Measurements from ENCODE around the gene WDR64. TPM values are rescaled to one million over a fixed set of nuclear protein-coding genes. Genes with fewer than 3 reads are reported as not detected.
A peak's percentile ranks its signal among the peaks of the same experiment; 100 is the strongest.

The WDR64 gene
- total and polyA plus RNA-seq, 2 of the 13 experiments (the other 11 are each of a cell fraction or from before 2014, with no cell fraction given), result not detected

DNA sequence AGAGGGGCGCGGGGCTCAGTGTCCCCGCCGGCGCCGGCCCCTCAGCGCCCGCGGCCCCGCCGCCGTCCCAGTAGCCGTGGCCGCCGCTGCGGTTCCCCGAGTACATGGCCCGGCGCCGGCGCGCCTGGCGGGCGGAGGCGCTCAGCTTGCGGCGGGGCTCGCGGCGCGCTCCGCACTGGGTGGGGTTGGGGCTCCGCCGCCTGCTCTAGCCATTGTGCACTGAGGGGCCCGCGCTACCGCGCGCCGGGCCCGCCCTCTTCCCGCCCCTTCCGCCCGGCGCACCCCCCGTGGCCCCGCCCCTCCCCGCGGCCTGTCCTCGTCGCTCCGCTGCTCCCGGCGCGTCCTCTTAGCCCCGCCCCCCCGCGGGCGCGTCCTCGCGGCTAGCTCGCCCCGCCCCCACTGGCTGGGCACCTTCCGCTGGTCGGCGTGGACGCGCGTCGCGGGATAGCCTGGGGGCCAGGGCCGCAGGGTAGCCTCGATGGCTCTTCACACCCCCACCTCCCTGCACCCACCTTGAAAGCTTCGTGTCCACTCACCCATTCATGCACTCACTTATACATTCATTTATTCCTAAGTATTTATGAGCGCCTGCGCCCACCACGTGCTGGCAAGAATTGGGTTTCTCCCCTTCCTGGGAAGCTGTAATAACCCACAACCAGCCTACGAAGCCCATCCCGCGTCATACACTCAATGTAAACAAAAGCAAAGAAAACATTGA, 11.8 kb upstream of the WDR64 start, which contains the start of the genes CHML and OPN3 (continued):
- TF ChIP-seq JARID2 (CRISPR knock-in tag; IDR thresholded peaks at IDR 0.05; ENCODE audit: insufficient replicate concordance), result no peak
- no peak for TF ChIP-seq MAFK (conservative IDR thresholded peaks at IDR 0.05 in 1 of 2, IDR thresholded peaks at IDR 0.05 in 1 of 2; ENCODE audit: low read length in 2 of 2)
- TF ChIP-seq NFYC (CRISPR knock-in tag; IDR thresholded peaks at IDR 0.05), result no peak
- no peak for TF ChIP-seq HNRNPH1 (optimal IDR thresholded peaks at IDR 0.05; ENCODE audit: low read depth, low read length)
- no peak; the same call in 1 of the 2 replicates for TF ChIP-seq ETV6 (CRISPR knock-in tag; conservative IDR thresholded peaks at IDR 0.05)
- no peak for TF ChIP-seq MAFF (IDR thresholded peaks at IDR 0.05; ENCODE audit: low read depth, low read length)
- TF ChIP-seq, protein P1, sequence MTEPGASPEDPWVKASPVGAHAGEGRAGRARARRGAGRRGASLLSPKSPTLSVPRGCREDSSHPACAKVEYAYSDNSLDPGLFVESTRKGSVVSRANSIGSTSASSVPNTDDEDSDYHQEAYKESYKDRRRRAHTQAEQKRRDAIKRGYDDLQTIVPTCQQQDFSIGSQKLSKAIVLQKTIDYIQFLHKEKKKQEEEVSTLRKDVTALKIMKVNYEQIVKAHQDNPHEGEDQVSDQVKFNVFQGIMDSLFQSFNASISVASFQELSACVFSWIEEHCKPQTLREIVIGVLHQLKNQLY (CRISPR knock-in tag; IDR thresholded peaks at IDR 0.05), result no peak
- TF ChIP-seq, protein P2, sequence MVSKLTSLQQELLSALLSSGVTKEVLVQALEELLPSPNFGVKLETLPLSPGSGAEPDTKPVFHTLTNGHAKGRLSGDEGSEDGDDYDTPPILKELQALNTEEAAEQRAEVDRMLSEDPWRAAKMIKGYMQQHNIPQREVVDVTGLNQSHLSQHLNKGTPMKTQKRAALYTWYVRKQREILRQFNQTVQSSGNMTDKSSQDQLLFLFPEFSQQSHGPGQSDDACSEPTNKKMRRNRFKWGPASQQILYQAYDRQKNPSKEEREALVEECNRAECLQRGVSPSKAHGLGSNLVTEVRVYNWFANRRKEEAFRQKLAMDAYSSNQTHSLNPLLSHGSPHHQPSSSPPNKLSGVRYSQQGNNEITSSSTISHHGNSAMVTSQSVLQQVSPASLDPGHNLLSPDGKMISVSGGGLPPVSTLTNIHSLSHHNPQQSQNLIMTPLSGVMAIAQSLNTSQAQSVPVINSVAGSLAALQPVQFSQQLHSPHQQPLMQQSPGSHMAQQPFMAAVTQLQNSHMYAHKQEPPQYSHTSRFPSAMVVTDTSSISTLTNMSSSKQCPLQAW (CRISPR knock-in tag; IDR thresholded peaks at IDR 0.05), result peak; percentile 47; the same call in 1 of the 2 replicates
- TF ChIP-seq ZNF256 (CRISPR knock-in tag; conservative IDR thresholded peaks at IDR 0.05), result no peak
- no peak for TF ChIP-seq ZBTB21 (CRISPR knock-in tag; IDR thresholded peaks at IDR 0.05)
- TF ChIP-seq, protein P3, sequence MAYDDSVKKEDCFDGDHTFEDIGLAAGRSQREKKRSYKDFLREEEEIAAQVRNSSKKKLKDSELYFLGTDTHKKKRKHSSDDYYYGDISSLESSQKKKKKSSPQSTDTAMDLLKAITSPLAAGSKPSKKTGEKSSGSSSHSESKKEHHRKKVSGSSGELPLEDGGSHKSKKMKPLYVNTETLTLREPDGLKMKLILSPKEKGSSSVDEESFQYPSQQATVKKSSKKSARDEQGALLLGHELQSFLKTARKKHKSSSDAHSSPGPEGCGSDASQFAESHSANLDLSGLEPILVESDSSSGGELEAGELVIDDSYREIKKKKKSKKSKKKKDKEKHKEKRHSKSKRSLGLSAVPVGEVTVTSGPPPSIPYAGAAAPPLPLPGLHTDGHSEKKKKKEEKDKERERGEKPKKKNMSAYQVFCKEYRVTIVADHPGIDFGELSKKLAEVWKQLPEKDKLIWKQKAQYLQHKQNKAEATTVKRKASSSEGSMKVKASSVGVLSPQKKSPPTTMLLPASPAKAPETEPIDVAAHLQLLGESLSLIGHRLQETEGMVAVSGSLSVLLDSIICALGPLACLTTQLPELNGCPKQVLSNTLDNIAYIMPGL (CRISPR knock-in tag; IDR thresholded peaks at IDR 0.05; ENCODE audit: borderline replicate concordance in 1 of 2, low read depth in 1 of 2), result no peak; a peak in 1 of 4 replicates
- TF ChIP-seq, protein P4, sequence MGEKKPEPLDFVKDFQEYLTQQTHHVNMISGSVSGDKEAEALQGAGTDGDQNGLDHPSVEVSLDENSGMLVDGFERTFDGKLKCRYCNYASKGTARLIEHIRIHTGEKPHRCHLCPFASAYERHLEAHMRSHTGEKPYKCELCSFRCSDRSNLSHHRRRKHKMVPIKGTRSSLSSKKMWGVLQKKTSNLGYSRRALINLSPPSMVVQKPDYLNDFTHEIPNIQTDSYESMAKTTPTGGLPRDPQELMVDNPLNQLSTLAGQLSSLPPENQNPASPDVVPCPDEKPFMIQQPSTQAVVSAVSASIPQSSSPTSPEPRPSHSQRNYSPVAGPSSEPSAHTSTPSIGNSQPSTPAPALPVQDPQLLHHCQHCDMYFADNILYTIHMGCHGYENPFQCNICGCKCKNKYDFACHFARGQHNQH (CRISPR knock-in tag; IDR thresholded peaks at IDR 0.05), result 0 out of 2 replicates have a peak, but pooled peaks have one; percentile 21
- TF ChIP-seq FOXK2 (IDR thresholded peaks at IDR 0.05), result no peak
- no peak for TF ChIP-seq ZNF160 (CRISPR knock-in tag; IDR thresholded peaks at IDR 0.05)
- TF ChIP-seq PITX1 (CRISPR knock-in tag; IDR thresholded peaks at IDR 0.05), result 0 out of 2 replicates have a peak, but pooled peaks have one; percentile 46
- no peak for TF ChIP-seq SMARCC2 (IDR thresholded peaks at IDR 0.05)
